Endometrium (tissue), 2 donors: ENCODE data around the gene GGA1.
"Not testable (repeated sequence)": the region's sequence is repeated elsewhere in the genome, so short reads cannot be mapped to it uniquely, and the experiment has no call there.

Experiments used
- FAIRE-seq: peaks from 2 replicates; lab custom pipeline; 2012; peaks lifted over from hg19 to GRCh38; lab: Jason Lieb, UNC
- donor health status: control.
- donor health status: control.

The GGA1 gene

GRCh38 chr22:37609240-37610152 is 862 bp downstream of the GGA1 start:
- FAIRE-seq: no peak

GRCh38 chr22:37610153-37610475 is 1.5 kb downstream of the GGA1 start:
- FAIRE-seq: not testable (repeated sequence)

- FAIRE-seq: no peak
Measured at GRCh38 chr22:37610480-37611129, 2.0 kb downstream of the GGA1 start.

GRCh38 chr22:37611207-37611606 is 2.6 kb downstream of the GGA1 start:
- no peak for FAIRE-seq

- no peak for FAIRE-seq
Measured at GRCh38 chr22:37616201-37617083, 7.8 kb downstream of the GGA1 start.

GRCh38 chr22:37617431-37617830 is 8.8 kb downstream of the GGA1 start:
- no peak for FAIRE-seq

GRCh38 chr22:37618072-37618656 is 9.5 kb downstream of the GGA1 start:
- no peak for FAIRE-seq

- FAIRE-seq: no peak
Measured at GRCh38 chr22:37618674-37619073, 10.0 kb downstream of the GGA1 start.

GRCh38 chr22:37619991-37620390 is 11.4 kb downstream of the GGA1 start:
- FAIRE-seq: no peak

- no peak for FAIRE-seq
Measured at GRCh38 chr22:37621352-37621860, 12.8 kb downstream of the GGA1 start.

GRCh38 chr22:37623075-37624016 is 14.7 kb downstream of the GGA1 start:
- FAIRE-seq: no peak

- FAIRE-seq: no peak
Measured at GRCh38 chr22:37624017-37624365, 15.4 kb downstream of the GGA1 start.

GRCh38 chr22:37624876-37625275 is 16.2 kb downstream of the GGA1 start:
- FAIRE-seq: no peak

GRCh38 chr22:37625737-37626136 is 17.1 kb downstream of the GGA1 start:
- FAIRE-seq: no peak

- no peak for FAIRE-seq
Measured at GRCh38 chr22:37626144-37626543, 17.5 kb downstream of the GGA1 start.

GRCh38 chr22:37626556-37627075 is 18.0 kb downstream of the GGA1 start:
- FAIRE-seq: no peak

- no peak for FAIRE-seq
Measured at GRCh38 chr22:37627121-37627520, 18.5 kb downstream of the GGA1 start.

- FAIRE-seq: no peak
Measured at GRCh38 chr22:37627545-37627944, 18.9 kb downstream of the GGA1 start.

GRCh38 chr22:37628830-37629229 is 20.2 kb downstream of the GGA1 start:
- FAIRE-seq: no peak

GRCh38 chr22:37629928-37630327 is 21.3 kb downstream of the GGA1 start:
- FAIRE-seq: no peak
